KMS-11 (cell line): ENCODE measurements around the gene CACNA1A.

Experiments
- H2AFZ ChIP-seq: fragments of 200-600 bp; sonication (generic); 2 replicates; pipeline ENCODE4 v1.6.1; 2016; ENCODE audit warnings: antibody characterized with exemption, mixed run types, low read depth
- H3K27ac ChIP-seq: fragments of 200-600 bp; sonication (generic); 2 replicates; pipeline ENCODE4 v1.6.1; 2016; ENCODE audit warnings: mild to moderate bottlenecking, mixed run types
- H3K27me3 ChIP-seq: fragments of 200-600 bp; sonication (generic); 2 replicates; pipeline ENCODE4 v1.6.1; 2017; ENCODE audit warnings: mild to moderate bottlenecking, low read depth, mixed run types, moderate library complexity; ENCODE audit not compliant: insufficient read depth
- H3K36me3 ChIP-seq: fragments of 200-600 bp; sonication (generic); 2 replicates; pipeline ENCODE4 v1.6.1; 2017; ENCODE audit warnings: mild to moderate bottlenecking, mixed run types; ENCODE audit not compliant: insufficient read depth
- H3K4me1 ChIP-seq: fragments of 200-600 bp; sonication (generic); 2 replicates; pipeline ENCODE4 v1.6.1; 2016; ENCODE audit warnings: mild to moderate bottlenecking, low read depth, mixed run types; ENCODE audit not compliant: poor library complexity, severe bottlenecking
- H3K4me2 ChIP-seq: fragments of 200-600 bp; sonication (generic); 2 replicates; pipeline ENCODE4 v1.7.0; 2016; ENCODE audit warnings: mild to moderate bottlenecking, mixed run types
- H3K4me3 ChIP-seq: fragments of 200-600 bp; sonication (generic); IDR thresholded peaks from 2 replicates; pipeline ENCODE4 v1.6.1; 2017; ENCODE audit warnings: low read depth, low read length, mixed read lengths; ENCODE audit not compliant: insufficient read depth
- H3K79me2 ChIP-seq: fragments of 200-600 bp; sonication (generic); 2 replicates; pipeline ENCODE4 v1.6.1; 2016; ENCODE audit warnings: low read depth, mixed run types; ENCODE audit not compliant: insufficient read depth
- H3K9ac ChIP-seq: fragments of 200-600 bp; sonication (generic); 2 replicates; pipeline ENCODE4 v1.6.1; 2016; ENCODE audit warnings: mild to moderate bottlenecking, mixed run types
- H4K20me1 ChIP-seq: fragments of 200-600 bp; sonication (generic); 2 replicates; pipeline ENCODE4 v1.6.1; 2016; ENCODE audit warnings: mild to moderate bottlenecking, mixed run types; ENCODE audit not compliant: insufficient read depth
- TF ChIP-seq, protein P1 (sequence below): fragments of 200-600 bp; sonication (generic); conservative IDR thresholded peaks from 2 replicates; pipeline ENCODE4 v1.6.1; 2017; ENCODE audit warnings: low read depth, mild to moderate bottlenecking, antibody characterized with exemption, low read length, moderate library complexity, mixed read lengths

CACNA1A gene

DNA sequence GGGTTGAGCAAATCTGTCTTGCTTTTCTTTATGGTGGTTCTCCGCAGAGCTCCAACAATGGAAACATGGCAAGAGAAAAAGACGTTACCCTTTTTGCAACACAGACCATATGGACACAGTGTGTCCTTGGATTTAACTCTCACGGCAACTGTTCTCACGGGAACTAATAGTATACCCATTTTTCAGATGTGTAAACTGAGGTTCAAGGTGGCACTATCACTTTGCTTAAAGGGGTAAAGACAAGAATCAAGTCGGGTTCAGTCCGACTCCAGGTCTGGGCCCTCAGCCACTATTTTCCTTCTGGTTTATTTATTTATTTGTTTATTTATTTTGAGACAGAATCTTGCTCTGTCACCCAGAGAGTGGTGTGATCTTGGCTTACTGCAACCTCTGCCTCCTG is 176.0 kb downstream of the CACNA1A start:
- no peak overlapping the region for H3K4me3 ChIP-seq
- no peak overlapping the region for H3K9ac ChIP-seq
- H3K4me1 ChIP-seq, result no peaks in the 10 kb centered on the region
- TF ChIP-seq, protein P1, sequence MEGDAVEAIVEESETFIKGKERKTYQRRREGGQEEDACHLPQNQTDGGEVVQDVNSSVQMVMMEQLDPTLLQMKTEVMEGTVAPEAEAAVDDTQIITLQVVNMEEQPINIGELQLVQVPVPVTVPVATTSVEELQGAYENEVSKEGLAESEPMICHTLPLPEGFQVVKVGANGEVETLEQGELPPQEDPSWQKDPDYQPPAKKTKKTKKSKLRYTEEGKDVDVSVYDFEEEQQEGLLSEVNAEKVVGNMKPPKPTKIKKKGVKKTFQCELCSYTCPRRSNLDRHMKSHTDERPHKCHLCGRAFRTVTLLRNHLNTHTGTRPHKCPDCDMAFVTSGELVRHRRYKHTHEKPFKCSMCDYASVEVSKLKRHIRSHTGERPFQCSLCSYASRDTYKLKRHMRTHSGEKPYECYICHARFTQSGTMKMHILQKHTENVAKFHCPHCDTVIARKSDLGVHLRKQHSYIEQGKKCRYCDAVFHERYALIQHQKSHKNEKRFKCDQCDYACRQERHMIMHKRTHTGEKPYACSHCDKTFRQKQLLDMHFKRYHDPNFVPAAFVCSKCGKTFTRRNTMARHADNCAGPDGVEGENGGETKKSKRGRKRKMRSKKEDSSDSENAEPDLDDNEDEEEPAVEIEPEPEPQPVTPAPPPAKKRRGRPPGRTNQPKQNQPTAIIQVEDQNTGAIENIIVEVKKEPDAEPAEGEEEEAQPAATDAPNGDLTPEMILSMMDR, result no peak
- H2AFZ ChIP-seq, result no peak overlapping the region
- no peaks in the 10 kb centered on the region for H3K79me2 ChIP-seq
- H3K27ac ChIP-seq, result no peak overlapping the region
- no peak overlapping the region for H3K4me2 ChIP-seq
- H4K20me1 ChIP-seq, result no peaks in the 10 kb centered on the region
- peaks cover 24% of the 10 kb centered on the region; the same call in 1 of the 2 replicates for H3K27me3 ChIP-seq
- H3K36me3 ChIP-seq, result no peaks in the 10 kb centered on the region

DNA sequence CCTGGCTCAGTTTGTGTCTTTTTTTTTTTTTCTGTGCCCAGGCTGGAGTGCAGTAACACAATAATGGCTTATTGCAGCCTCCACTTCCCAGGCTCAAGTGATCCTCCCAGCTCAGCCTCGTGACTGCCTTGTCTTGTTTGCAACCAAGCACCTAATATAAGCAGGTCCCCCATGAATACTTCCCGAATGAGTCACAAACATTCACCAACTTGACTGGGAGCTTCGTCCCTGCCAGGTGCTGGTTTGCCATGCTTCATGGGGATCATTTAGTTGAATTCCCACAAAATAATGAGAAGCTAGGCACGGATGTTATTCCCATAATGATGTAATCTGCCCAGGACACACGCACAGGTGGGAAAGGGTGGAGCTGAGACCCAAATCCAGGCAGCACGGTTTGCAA is 176.5 kb downstream of the CACNA1A start:
- H3K27ac ChIP-seq, result no peak overlapping the region
- no peaks in the 10 kb centered on the region for H3K36me3 ChIP-seq
- peaks cover 24% of the 10 kb centered on the region; the same call in 1 of the 2 replicates for H3K27me3 ChIP-seq
- H2AFZ ChIP-seq, result no peak overlapping the region
- no peaks in the 10 kb centered on the region for H4K20me1 ChIP-seq
- H3K4me2 ChIP-seq, result no peak overlapping the region
- H3K4me1 ChIP-seq, result no peaks in the 10 kb centered on the region
- TF ChIP-seq, protein P1, result no peak
- no peak overlapping the region for H3K9ac ChIP-seq
- no peaks in the 10 kb centered on the region for H3K79me2 ChIP-seq
- H3K4me3 ChIP-seq, result no peak overlapping the region

DNA sequence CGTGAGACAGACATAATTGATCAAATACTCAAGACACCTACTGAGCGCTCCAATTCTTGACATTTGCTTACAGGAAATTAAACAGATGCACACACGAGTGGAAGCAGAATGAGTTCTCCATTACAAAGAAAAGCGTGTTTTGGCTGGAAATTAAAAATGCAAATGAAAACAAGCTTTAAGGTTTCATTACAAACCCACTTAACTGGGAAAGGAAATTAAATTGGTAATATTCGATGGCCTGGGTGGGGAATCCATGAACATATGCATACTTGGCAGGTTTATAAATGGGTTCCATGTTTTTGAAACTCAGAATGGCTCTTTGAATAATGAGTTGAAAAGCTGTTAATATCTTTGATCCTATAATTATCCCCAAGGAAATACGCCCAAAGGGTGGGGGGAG is 178.0 kb downstream of the CACNA1A start:
- Histone ChIP-seq H3K4me3 (no peak overlapping the region), H2AFZ (no peak overlapping the region), H3K27me3 (peaks cover 24% of the 10 kb centered on the region; the same call in 1 of the 2 replicates)

DNA sequence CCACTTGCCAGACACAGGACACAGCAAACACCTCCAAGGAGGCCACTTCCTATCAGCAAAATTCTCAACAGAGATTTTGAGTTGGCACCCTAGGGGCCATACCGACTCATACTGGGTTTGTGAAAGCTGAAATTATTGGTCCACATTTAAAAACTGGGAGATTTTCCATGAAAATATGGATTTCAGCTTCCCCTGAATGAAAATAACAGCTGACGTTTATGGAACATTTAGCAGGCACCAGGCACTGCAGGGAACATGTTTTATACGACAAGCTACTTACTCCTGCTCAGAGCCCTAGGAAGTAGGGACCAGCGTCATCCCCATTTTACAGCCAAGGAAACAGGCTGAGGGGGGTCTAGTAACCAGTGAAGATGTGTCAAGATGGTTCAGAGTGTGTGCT is 186.8 kb downstream of the CACNA1A start:
- Histone ChIP-seq H4K20me1 (no peaks in the 10 kb centered on the region), H2AFZ (no peak overlapping the region), H3K4me1 (no peaks in the 10 kb centered on the region), H3K27ac (no peak overlapping the region), H3K27me3 (peaks cover 19% of the 10 kb centered on the region), H3K79me2 (no peaks in the 10 kb centered on the region), H3K4me2 (no peak overlapping the region), H3K9ac (no peak overlapping the region), H3K4me3 (no peak overlapping the region), H3K36me3 (no peaks in the 10 kb centered on the region)
- TF ChIP-seq, protein P1, result no peak

More for the DNA sequence above, 178.0 kb downstream of the CACNA1A start:
- Histone ChIP-seq H3K9ac (no peak overlapping the region), H3K27ac (no peak overlapping the region), H3K36me3 (no peaks in the 10 kb centered on the region), H4K20me1 (no peaks in the 10 kb centered on the region), H3K4me2 (no peak overlapping the region), H3K79me2 (no peaks in the 10 kb centered on the region), H3K4me1 (no peaks in the 10 kb centered on the region)
- TF ChIP-seq, protein P1, result no peak

DNA sequence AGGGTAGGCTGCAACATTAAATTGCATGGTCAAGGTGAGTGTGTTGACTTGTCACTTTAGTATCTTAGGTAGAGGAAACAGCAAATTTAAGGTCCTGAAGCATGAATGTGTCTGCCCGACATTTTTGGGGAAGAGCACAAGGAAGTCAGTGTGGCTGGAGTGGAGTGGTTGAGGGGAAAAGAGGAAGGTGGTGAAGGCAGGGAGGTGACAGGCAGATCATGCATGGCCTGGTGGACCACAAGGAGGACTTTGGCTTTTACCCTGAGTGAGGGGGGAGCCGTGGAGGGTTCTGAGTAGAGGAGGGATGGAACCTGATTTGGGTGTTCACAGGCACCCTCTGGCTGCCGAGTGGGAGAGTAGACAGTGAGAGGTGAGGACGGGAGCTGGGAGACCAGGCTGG is 188.1 kb downstream of the CACNA1A start:
- no peak overlapping the region for H3K4me2 ChIP-seq
- no peaks in the 10 kb centered on the region for H3K79me2 ChIP-seq
- H3K9ac ChIP-seq, result no peak overlapping the region
- H3K27me3 ChIP-seq, result peaks cover 19% of the 10 kb centered on the region
- H4K20me1 ChIP-seq, result no peaks in the 10 kb centered on the region
- no peaks in the 10 kb centered on the region for H3K4me1 ChIP-seq
- TF ChIP-seq, protein P1, result no peak
- no peak overlapping the region for H3K27ac ChIP-seq
- H3K4me3 ChIP-seq, result no peak overlapping the region
- no peaks in the 10 kb centered on the region for H3K36me3 ChIP-seq
- H2AFZ ChIP-seq, result no peak overlapping the region
